DMS 273 treated with DMSO at 0.1 percent for 48 hours (cell line): ENCODE measurements around the gene SCYL3.
"Not testable (repeated sequence)": the region's sequence is repeated elsewhere in the genome, so short reads cannot be mapped to it uniquely, and the experiment has no call there.

Experiments
- DNase-seq: peaks from one replicate; lab custom pipeline; 2025; lab: John Stamatoyannopoulos, UW

The SCYL3 gene

DNA sequence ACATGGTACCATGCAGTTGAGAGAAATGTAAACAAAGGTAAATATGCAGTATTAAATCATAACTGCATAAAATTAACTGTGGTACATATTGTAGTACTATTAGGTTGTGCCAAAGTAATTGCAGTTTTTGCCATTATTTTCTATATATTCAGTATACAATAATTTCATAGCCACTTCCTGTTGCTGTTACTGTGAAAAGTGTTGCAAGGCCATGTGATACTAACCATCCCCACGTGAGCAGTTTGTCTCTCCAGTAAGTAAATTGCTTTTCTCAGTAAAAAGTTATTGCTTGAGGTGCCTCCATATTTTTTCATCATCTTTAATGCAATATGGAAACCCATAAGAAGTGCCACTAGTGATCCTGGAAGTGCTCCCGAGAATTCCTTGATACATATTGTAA lies 79.4 kb downstream of the SCYL3 start:
- DNase-seq, result no peak

DNA sequence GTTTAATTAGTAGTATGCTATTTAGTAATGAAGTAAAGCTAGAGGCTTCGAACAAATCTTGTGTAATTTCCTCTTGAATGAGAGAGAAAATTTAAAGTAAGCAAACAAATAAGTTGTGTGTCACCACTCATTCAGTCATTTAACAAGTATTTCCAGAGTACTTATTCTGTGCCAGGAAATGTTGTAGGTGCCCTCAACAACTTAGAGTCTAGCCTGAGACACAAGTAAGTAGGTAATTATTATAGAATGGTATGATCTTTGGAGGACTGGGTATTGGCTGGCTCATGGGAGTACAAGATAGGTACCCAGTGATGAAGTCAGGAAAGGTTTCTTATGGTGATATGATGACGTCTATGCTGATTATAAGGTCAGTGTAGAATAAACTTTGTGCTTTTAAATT lies 81.6 kb downstream of the SCYL3 start:
- DNase-seq, result no peak

DNA sequence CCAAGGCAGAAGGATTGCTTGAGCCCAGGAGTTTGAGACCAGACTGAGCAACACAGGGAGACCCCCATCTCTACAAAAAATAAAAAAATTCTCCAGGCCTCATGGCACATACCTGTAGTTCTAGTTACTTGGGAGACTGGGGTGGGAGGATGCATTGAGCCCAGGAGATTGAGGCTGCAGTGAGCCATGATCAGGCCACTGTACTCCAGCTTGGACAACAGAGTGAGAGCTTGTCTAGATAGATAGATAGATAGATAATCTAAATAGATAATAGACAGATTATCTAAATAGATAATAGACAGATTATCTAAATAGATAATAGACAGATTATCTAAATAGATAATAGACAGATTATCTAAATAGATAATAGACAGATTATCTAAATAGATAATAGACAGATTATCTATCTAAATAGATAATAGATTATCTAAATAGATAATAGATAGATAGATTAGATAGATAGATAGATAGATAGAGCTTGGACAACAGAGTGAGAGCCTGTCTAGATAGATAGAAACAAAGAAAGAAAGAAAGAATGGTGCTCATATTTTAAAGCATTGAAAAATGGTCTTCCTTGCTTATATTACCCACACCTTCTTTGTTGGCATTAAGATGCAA lies 82.2 kb downstream of the SCYL3 start:
- not testable (repeated sequence) for DNase-seq

DNA sequence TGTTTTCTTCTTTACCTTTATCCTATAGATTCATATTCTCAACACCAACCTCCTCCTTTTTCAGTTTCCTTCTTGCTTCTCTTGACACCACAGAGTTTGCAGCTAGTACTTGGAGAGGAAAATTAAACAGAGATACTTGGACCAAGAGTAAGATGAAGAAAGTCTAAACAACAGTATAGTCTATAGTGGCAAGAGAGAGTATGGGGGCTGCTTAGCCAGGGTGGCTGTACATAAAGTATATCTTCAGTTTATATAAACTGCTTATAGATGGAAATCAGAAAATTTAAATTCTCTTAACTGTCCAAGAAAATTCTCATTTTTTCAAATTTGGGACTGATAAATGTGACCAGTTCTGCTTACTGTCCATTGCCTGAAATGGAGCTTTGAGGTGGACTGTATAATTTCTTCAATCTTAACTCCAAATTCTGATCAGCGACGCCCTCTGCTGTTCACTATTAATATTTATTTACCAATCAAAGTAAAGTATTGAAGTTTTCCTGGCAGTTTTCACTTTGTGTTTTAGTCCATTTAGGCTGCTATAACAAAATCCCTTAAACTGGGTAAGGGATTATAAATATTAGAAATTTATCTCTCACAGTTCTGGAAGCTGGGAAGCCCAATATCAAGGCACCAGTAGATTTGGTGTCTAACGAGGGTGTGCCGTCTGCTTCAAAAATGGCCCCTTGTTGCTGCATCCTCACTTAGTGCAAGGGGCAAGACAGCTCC lies 84.2 kb downstream of the SCYL3 start:
- no peak for DNase-seq

DNA sequence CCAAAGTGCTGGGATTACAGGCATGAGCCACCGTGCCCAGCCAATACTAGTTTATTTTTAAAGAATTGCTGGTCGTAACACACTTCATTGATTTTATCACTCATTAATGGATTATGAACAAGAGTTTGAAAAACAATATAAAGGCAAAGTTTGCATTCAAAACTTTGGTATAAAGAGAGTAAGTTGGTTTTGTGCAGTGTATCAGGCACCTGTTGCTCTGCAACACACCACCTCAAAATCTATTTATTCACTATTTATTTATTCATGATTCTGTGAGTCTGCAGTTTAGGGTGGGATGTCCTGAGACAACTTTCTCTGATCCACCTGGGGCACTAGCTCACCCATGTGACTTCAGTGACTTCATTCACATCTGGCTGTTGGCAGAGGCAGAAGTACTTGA lies 88.8 kb downstream of the SCYL3 start:
- DNase-seq, result no peak

DNA sequence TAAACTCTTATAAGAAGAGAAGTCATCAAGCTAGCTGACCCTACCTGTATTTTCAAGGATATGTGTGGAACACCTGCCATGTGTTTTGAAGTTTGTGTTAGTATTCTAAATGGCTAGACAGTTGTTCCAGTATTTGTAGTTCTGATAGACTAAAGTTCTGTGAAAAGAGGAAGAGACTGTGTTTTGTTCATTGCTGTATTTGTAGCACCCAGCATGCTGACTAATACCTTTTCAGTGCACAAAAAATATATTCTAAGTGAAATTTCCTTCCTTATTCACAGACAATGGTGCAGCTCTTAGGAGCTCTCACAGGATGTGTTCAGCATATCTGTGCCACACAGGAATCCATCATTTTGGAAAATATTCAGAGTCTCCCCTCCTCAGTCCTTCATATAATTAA lies 90.8 kb downstream of the SCYL3 start:
- DNase-seq, result no peak
